Right atrium auricular region (tissue), 2 donors: ENCODE data around the gene SYT10. TPM values are rescaled to one million over a fixed set of nuclear protein-coding genes. Genes with fewer than 3 reads are reported as not detected.
"Not testable (repeated sequence)": the region's sequence is repeated elsewhere in the genome, so short reads cannot be mapped to it uniquely, and the experiment has no call there.

Source experiments
- DNase-seq: peaks from one replicate; pipeline ENCODE4 v3.0.0-alpha.2; 2019; ENCODE audit warnings: low spot score
- H3K27ac ChIP-seq, 2 donors: fragments of 200-600 bp; sonication (generic); 1 replicate in 1 of 2; 2 replicates in 1 of 2; pipeline ENCODE4 v1.5.1; 2016 to 2019
- H3K27me3 ChIP-seq, 2 donors: fragments of 200-600 bp; sonication (generic); one replicate each; pipeline versions ENCODE4 v1.5.1 to v1.6.0; 2017 to 2019
- H3K36me3 ChIP-seq: fragments of 200-600 bp; sonication (generic); one replicate; pipeline ENCODE4 v1.5.1; 2016
- H3K4me1 ChIP-seq, 2 donors: fragments of 200-600 bp; sonication (generic); one replicate each; pipeline versions ENCODE4 v1.5.1 to v1.6.0; 2017 to 2019
- H3K4me3 ChIP-seq, 2 donors: fragments of 200-600 bp; sonication (generic); 1 replicate in 1 of 2; 2 replicates in 1 of 2; pipeline ENCODE4 v1.5.1; 2017 to 2019; ENCODE audit warnings: mild to moderate bottlenecking in 1 of 2, moderate library complexity in 1 of 2
- H3K9me3 ChIP-seq, 2 donors: fragments of 200-600 bp; sonication (generic); one replicate each; pipeline ENCODE4 v1.5.1; 2019
- total RNA-seq, 2 donors: library from RNA; depleted of rRNA; stranded (reverse); fragments of >200 nt; gene quantifications; one replicate each; pipeline ENCODE4 v1.1.0, GENCODE V29; 2016
- TF ChIP-seq, protein P1 (sequence below), 2 donors: fragments of 200-600 bp; sonication (generic); IDR thresholded peaks; one replicate each; pipeline ENCODE4 v1.5.1; 2019; ENCODE audit warnings: antibody characterized with exemption in 2 of 2

Gene SYT10
- total RNA-seq, 2 donors from 2014 or later, result 0.08 TPM; not detected in 1

DNA sequence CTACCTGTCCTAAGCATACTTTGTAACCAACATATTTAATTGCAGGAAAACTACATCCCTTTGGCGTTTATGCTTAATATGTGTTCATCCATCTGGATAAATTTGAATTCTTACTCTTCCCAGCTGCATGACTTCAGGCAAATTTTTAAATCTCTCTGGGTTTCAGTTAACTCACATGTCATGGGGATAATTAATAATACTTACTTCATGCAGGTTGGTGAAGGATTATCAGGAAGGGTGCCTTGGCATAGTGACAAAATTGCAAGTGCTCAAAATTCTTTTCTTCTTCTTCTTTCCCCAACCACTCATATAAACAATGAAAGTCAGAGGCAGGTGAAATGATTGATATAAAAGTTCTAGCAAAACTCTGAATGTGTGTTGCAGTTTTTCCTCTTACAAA is 15.9 kb downstream of the SYT10 start:
- TF ChIP-seq, protein P1, sequence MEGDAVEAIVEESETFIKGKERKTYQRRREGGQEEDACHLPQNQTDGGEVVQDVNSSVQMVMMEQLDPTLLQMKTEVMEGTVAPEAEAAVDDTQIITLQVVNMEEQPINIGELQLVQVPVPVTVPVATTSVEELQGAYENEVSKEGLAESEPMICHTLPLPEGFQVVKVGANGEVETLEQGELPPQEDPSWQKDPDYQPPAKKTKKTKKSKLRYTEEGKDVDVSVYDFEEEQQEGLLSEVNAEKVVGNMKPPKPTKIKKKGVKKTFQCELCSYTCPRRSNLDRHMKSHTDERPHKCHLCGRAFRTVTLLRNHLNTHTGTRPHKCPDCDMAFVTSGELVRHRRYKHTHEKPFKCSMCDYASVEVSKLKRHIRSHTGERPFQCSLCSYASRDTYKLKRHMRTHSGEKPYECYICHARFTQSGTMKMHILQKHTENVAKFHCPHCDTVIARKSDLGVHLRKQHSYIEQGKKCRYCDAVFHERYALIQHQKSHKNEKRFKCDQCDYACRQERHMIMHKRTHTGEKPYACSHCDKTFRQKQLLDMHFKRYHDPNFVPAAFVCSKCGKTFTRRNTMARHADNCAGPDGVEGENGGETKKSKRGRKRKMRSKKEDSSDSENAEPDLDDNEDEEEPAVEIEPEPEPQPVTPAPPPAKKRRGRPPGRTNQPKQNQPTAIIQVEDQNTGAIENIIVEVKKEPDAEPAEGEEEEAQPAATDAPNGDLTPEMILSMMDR (IDR thresholded peaks at IDR 0.05), result no peak
- DNase-seq, result no peak
- Histone ChIP-seq H3K4me3 (no peak overlapping the region), H3K36me3 (no peaks in the 10 kb centered on the region), H3K27ac (no peak overlapping the region), H3K4me1 (no peaks in the 10 kb centered on the region), H3K27me3 (no peaks in the 10 kb centered on the region), H3K9me3 (no peaks in the 10 kb centered on the region)

DNA sequence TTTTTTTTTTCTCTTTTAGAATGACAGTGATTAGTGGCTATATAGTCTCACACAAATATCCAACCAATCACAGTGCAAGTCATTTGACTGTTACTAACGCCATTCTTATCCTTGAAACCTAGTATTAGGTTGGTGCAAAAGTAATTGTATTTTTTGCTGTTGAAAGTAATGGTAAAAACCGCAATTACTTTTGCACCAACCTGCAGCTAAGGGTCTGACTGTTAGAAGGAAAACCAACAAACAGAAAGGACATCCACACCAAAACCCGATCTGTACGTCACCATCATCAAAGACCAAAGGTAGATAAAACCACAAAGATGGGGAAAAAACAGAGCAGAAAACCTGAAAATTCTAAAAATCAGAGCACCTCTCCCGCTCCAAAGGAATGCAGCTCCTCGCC is 27.2 kb downstream of the SYT10 start:
- DNase-seq, H3K36me3 ChIP-seq, H3K27ac ChIP-seq, H3K4me1 ChIP-seq, H3K4me3 ChIP-seq, H3K27me3 ChIP-seq, H3K9me3 ChIP-seq: not testable (repeated sequence)

DNA sequence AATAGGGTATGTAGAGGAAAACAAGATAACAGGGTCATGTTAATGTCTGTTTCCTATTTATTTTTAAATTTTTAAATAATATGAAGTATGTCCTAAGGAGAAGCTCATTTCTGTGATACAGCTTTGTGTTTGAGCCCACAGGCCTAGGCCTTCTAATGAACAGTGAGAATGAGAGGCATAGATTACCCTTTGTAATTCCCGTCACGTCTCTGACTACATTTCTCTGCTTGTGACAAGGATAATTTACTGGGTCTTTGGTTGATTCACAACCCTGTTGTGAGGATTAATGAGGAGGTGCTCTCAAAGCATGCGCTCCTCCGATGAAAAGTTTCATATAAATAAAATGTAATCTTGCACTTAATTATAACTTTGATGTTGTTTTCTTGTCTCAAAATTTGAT is 56.1 kb downstream of the SYT10 start:
- H3K36me3 ChIP-seq, result no peaks in the 10 kb centered on the region
- TF ChIP-seq, protein P1 (IDR thresholded peaks at IDR 0.05), result no peak

DNA sequence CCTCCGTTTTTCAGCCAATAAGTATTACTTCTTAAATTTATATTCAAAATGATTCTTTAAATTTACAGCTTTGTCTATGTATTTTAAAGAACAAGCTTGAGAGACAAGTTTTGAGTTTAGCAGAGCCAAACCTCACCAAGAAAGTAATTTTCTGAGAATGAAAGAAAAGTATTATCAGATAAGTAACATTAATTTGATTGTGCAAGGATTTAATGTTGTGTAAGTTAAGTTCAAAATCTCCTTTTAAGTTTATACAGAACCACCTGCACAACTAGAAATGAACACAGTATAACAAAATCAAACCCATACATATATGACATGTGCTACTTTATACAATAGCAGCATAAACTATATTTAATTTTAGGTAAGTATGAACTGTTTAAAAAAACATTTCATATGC is 63.5 kb downstream of the SYT10 start:
- Histone ChIP-seq H3K27me3 (no peaks in the 10 kb centered on the region), H3K4me3 (no peak overlapping the region), H3K4me1 (no peaks in the 10 kb centered on the region), H3K27ac (no peak overlapping the region), H3K36me3 (no peaks in the 10 kb centered on the region), H3K9me3 (no peaks in the 10 kb centered on the region)
- DNase-seq, result no peak
- TF ChIP-seq, protein P1 (IDR thresholded peaks at IDR 0.05), result no peak

More for the DNA sequence above, 56.1 kb downstream of the SYT10 start:
- no peaks in the 10 kb centered on the region for H3K4me1 ChIP-seq
- DNase-seq, result no peak
- H3K4me3 ChIP-seq, result no peak overlapping the region
- no peaks in the 10 kb centered on the region for H3K9me3 ChIP-seq
- no peak overlapping the region for H3K27ac ChIP-seq
- H3K27me3 ChIP-seq, result no peaks in the 10 kb centered on the region

DNA sequence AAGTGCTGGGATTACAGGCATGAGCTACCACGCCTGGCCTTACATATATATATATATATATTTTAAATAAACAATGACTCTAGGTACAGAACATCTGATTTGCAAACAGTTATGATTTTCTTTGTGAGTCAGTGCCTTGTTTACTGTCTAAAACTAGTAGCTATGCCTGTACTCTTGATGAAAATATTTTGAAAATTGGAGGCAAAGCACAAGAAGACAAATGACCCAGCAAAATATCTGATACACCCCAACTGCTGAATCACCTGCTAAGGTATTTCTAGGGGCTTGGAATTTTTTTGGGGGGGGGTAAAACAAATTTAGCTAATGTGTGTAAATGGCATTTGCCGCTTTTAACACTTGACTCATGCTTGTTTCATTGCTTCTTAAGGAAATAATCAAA is 69.3 kb downstream of the SYT10 start:
- TF ChIP-seq, protein P1 (IDR thresholded peaks at IDR 0.05), result no peak
- no peak for DNase-seq
- no peaks in the 10 kb centered on the region for H3K36me3 ChIP-seq
- no peaks in the 10 kb centered on the region for H3K9me3 ChIP-seq
- no peak overlapping the region for H3K4me3 ChIP-seq
- H3K4me1 ChIP-seq, result no peaks in the 10 kb centered on the region
- no peak overlapping the region for H3K27ac ChIP-seq
- H3K27me3 ChIP-seq, result no peaks in the 10 kb centered on the region

DNA sequence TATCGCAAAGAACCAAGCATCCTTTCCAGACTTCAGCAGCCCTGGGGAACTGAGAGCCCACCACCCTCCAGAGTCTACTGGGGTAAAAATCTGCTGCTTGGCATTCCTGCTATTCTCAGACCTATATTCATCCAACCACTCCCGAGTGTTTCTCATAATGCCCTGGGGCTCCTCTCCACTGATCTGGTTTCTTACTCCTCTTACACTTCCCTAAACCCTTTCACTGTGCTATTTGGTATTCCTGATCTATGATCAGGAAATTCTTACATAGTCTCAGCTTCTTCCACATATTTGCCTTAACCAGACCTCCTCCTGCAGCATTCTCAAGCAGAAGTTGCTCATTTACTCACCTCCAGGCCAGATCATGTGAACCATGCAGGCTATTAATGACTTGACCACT is 82.4 kb downstream of the SYT10 start:
- Histone ChIP-seq H3K9me3 (no peaks in the 10 kb centered on the region), H3K27me3 (no peaks in the 10 kb centered on the region), H3K4me3 (no peak overlapping the region), H3K27ac (no peak overlapping the region), H3K4me1 (no peaks in the 10 kb centered on the region), H3K36me3 (no peaks in the 10 kb centered on the region)
- DNase-seq, result no peak
- TF ChIP-seq, protein P1 (IDR thresholded peaks at IDR 0.05), result no peak
